SH-SY5Y (cell line): ENCODE data around the gene CEP78.

Source experiments
- GATA2 ChIP-seq: IDR thresholded peaks from 2 replicates; pipeline ENCODE4 v1.6.1; 2011; ENCODE audit warnings: mild to moderate bottlenecking, low read depth, low read length
- GATA3 ChIP-seq: IDR thresholded peaks from 2 replicates; pipeline ENCODE4 v1.6.1; 2011; ENCODE audit warnings: low read depth, mild to moderate bottlenecking, low read length, moderate library complexity

- TF ChIP-seq GATA3 (no peak), GATA2 (no peak)
Measured at GRCh38 chr9:78316166-78316892, 80.5 kb downstream of the CEP78 start.
